Tongue (tissue), 2 donors: ENCODE results near the gene TSSC4. TPM values are rescaled to one million over a fixed set of nuclear protein-coding genes. Genes with fewer than 3 reads are reported as not detected.
A peak's percentile ranks its signal among the peaks of the same experiment; 100 is the strongest.

Experiments used
- DNase-seq: peaks from one replicate; pipeline ENCODE4 v3.0.0-alpha.2; 2015
- total RNA-seq: library from RNA; depleted of rRNA; stranded (reverse); fragments of >200 nt; gene quantifications from one replicate; pipeline ENCODE4 v1.2.3, GENCODE V29; 2014

TSSC4 gene
- total RNA-seq, 1 donor from 2014 or later: 21.6 TPM

- no peak for DNase-seq
These were observed 18.3 kb downstream of the TSSC4 start for GRCh38 chr11:2418693-2419360.

GRCh38 chr11:2419638-2420501 lies 19.3 kb downstream of the TSSC4 start:
- DNase-seq: peak; percentile 83

GRCh38 chr11:2420502-2421225 lies 20.1 kb downstream of the TSSC4 start:
- DNase-seq: peak; percentile 88

- no peak for DNase-seq
These were observed 20.9 kb downstream of the TSSC4 start for GRCh38 chr11:2421226-2421994.

- no peak for DNase-seq
These were observed 21.4 kb downstream of the TSSC4 start for GRCh38 chr11:2421996-2422395.

GRCh38 chr11:2422461-2423156 lies 22.1 kb downstream of the TSSC4 start:
- DNase-seq: no peak

- DNase-seq: no peak
These were observed 22.8 kb downstream of the TSSC4 start for GRCh38 chr11:2423157-2424025.

- no peak for DNase-seq
These were observed 24.4 kb downstream of the TSSC4 start for GRCh38 chr11:2424811-2425495.

- DNase-seq: no peak
These were observed 25.0 kb downstream of the TSSC4 start for GRCh38 chr11:2425506-2425905.

GRCh38 chr11:2426221-2426620 lies 25.7 kb downstream of the TSSC4 start:
- no peak for DNase-seq

GRCh38 chr11:2426826-2427521 lies 26.4 kb downstream of the TSSC4 start:
- no peak for DNase-seq

- DNase-seq: no peak
These were observed 27.3 kb downstream of the TSSC4 start for GRCh38 chr11:2427721-2428321.

GRCh38 chr11:2428322-2428795 lies 27.8 kb downstream of the TSSC4 start:
- DNase-seq: peak; percentile 81

GRCh38 chr11:2431395-2431794 lies 30.8 kb downstream of the TSSC4 start:
- no peak for DNase-seq

- no peak for DNase-seq
These were observed 31.6 kb downstream of the TSSC4 start for GRCh38 chr11:2432171-2432621.

- no peak for DNase-seq
These were observed 32.1 kb downstream of the TSSC4 start for GRCh38 chr11:2432628-2433071.

- no peak for DNase-seq
These were observed 32.8 kb downstream of the TSSC4 start for GRCh38 chr11:2433106-2433925.

- DNase-seq: no peak
These were observed 33.5 kb downstream of the TSSC4 start for GRCh38 chr11:2434008-2434407.
